ENCODE results near the gene MAD1L1.

The MAD1L1 gene

DNA sequence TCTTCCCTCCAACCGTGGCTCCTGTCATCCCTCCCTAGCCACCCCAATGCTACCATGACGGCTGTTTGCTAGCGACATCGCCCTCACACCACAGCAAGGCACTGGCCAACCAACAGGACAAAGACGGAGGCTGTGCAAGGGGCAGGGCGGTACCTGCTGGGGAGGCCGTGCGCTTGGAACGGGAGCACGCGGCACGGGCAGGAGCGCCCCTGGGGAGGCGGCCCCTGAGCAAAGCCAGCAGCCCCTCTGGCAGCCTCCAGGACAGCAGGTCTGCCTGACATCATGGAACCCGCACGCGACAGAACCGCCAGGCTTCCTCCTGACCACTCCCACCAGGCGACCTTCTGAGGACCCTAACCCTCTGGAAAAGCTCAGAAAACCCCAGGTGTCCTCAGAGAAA lies 12.7 kb downstream of the MAD1L1 start:
- TF ChIP-seq ZFX (IDR thresholded peaks at IDR 0.05) = no peak
- TF ChIP-seq, protein P1, sequence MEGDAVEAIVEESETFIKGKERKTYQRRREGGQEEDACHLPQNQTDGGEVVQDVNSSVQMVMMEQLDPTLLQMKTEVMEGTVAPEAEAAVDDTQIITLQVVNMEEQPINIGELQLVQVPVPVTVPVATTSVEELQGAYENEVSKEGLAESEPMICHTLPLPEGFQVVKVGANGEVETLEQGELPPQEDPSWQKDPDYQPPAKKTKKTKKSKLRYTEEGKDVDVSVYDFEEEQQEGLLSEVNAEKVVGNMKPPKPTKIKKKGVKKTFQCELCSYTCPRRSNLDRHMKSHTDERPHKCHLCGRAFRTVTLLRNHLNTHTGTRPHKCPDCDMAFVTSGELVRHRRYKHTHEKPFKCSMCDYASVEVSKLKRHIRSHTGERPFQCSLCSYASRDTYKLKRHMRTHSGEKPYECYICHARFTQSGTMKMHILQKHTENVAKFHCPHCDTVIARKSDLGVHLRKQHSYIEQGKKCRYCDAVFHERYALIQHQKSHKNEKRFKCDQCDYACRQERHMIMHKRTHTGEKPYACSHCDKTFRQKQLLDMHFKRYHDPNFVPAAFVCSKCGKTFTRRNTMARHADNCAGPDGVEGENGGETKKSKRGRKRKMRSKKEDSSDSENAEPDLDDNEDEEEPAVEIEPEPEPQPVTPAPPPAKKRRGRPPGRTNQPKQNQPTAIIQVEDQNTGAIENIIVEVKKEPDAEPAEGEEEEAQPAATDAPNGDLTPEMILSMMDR (conservative IDR thresholded peaks at IDR 0.05) = no peak
- no peak overlapping the region for H3K27ac ChIP-seq

- no peak overlapping the region for H3K27ac ChIP-seq
- TF ChIP-seq, protein P1 (conservative IDR thresholded peaks at IDR 0.05) = no peak
- no peak for TF ChIP-seq ZFX (IDR thresholded peaks at IDR 0.05)
These were observed 13.1 kb downstream of the MAD1L1 start for GRCh38 chr7:2219606-2220005.

DNA sequence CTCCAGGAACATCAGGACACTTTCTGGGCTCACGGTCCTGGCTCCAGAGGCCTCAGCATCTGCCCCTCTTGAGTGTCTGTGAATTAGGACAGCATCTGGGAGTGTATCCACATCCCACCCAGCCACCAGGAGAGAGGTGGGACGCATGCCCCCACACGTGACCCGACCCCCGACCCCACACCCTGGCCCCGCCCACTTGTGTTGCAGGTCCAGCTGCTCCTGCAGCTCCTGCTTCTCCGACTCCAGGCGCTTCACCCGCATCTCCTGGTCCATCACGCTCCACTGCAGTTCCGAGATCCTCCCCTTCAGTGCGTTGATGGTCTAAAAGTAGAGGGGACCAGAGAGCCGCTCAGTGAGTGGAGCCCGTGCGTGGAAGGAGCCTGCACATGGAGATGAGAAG lies 13.6 kb downstream of the MAD1L1 start:
- H3K27ac ChIP-seq = no peak overlapping the region
- TF ChIP-seq ZFX (IDR thresholded peaks at IDR 0.05) = no peak
- TF ChIP-seq, protein P1 (conservative IDR thresholded peaks at IDR 0.05) = no peak

GRCh38 chr7:2218444-2218785 lies 14.3 kb downstream of the MAD1L1 start:
- no peak overlapping the region for H3K27ac ChIP-seq
- TF ChIP-seq, protein P1 (conservative IDR thresholded peaks at IDR 0.05) = no peak
- no peak for TF ChIP-seq ZFX (IDR thresholded peaks at IDR 0.05)

- H3K27ac ChIP-seq = no peak overlapping the region
- TF ChIP-seq, protein P1 (conservative IDR thresholded peaks at IDR 0.05) = no peak
- no peak for TF ChIP-seq ZFX (IDR thresholded peaks at IDR 0.05)
These were observed 14.9 kb downstream of the MAD1L1 start for GRCh38 chr7:2217716-2218443.

GRCh38 chr7:2217206-2217605 lies 15.5 kb downstream of the MAD1L1 start:
- no peak for TF ChIP-seq ZFX (IDR thresholded peaks at IDR 0.05)
- TF ChIP-seq, protein P1 (conservative IDR thresholded peaks at IDR 0.05) = no peak
- H3K27ac ChIP-seq = no peak overlapping the region

DNA sequence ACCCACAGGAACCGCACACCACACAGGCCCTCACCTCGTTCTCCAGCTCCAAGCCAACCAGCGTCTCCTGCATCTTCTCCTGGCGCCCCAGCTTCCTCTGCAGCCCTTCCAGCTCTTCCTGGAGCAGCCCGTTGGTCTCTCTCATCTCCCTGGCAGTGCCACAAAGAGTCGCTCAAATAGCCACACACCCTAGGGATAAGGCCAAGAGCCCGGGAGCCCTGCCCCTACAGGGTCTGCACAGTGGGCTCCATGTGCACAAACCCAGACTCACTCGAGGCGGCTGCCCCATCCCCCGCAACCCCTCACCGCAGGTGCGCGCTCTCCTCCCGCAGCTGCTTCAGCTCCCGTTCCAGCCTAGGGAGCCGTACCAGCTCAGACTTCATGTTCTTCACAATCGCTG lies 16.9 kb downstream of the MAD1L1 start:
- no peak for TF ChIP-seq ZFX (IDR thresholded peaks at IDR 0.05)
- TF ChIP-seq, protein P1 (conservative IDR thresholded peaks at IDR 0.05) = no peak
- no peak overlapping the region for H3K27ac ChIP-seq

Measured in C4-2B (cell line).